ENCODE data around the gene KLRK1.
"Not testable (repeated sequence)": the region's sequence is repeated elsewhere in the genome, so short reads cannot be mapped to it uniquely, and the experiment has no call there.

KLRK1 gene

DNA sequence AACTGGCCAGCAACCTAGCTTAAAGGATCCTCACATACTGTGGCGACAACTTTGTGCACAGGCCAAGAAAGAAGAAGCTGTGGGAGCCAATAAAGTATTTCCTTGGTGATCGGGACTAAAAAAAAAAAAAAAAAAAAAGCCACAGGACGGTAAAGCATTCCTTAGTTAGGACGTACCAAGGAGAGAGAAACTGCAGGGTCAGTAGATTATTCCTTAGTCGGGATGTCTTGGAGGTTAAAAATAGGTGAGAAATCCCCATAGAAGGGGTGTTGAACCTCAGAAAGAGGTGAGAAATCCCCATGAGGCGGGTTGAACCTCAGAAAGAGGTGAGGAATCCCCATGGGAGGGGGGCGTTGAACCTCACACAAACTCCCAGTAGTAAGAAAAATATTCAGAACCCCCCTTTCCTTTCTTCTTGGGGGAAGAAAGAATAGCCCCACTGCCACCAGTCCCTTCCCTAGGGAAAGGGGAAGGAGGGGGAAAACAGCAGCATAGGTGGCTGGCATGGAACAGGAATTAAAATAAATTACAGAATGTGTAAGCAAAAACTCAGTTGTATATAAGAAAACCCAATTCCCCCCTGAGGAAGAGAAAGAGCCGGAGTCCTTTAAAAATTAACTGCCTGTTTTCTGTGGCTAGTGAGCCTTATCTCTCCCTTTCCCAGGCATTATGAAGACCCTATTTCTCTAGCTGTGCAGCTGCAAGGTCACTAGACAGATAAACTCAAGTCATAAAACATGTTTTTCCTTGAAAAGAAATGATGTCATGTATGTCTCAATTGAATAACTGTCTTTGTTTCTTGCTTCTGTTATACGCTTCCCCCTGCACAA, 26.8 kb downstream of the KLRK1 start:
- DNase-seq (ENCODE audit: low read depth in 2 of 2) = no peak

DNA sequence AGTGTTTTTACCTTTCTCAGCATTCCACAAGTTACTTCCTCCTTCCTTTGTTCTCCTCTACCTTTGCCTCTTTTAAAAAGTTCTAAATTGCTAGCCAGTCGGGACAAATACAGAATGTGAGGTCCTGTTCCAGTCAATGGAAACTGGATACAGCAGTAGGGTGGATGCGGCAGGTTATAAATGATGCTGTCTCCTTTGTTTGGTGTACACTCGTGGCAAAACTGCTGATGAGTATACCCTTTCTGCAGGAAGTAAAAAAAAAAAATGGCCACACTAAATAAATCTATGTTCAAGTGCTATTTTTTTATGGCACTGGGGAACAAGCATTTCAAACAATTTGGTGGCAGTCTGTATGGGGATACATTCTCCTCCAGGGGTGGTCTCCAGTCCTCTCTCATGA, 27.5 kb downstream of the KLRK1 start:
- no peak for DNase-seq (ENCODE audit: low read depth in 2 of 2)

- no peak for DNase-seq (ENCODE audit: low read depth in 2 of 2)
Observed at GRCh38 chr12:10361622-10362021, 28.2 kb downstream of the KLRK1 start.

GRCh38 chr12:10361084-10361483, 28.8 kb downstream of the KLRK1 start:
- no peak for DNase-seq (ENCODE audit: low read depth in 2 of 2)

- no peak for DNase-seq (ENCODE audit: low read depth in 2 of 2)
Observed at GRCh38 chr12:10358969-10359368, 30.9 kb downstream of the KLRK1 start.

DNA sequence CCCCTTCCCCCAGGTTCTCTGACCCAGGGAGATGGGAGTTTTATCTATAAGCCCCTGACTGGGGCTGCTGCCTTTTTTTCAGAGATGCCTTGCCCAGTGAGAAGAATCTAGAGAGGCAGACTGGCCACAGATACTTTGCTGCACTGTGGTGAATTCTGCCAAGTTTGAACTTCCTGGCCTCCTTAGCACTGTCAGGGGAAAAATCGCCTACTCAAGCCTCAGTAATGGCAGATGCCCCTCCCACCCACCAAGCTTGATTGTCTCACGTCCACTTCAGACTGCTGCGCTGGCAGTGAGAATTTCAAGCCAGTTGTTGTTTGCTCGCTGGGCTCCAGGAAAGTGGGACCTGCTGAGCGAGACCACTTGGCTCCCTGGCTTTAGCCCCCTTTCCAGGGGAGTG, 31.7 kb downstream of the KLRK1 start:
- no peak for DNase-seq (ENCODE audit: low read depth in 2 of 2)

GRCh38 chr12:10354502-10354901, 35.3 kb downstream of the KLRK1 start:
- no peak for DNase-seq (ENCODE audit: low read depth in 2 of 2)

DNA sequence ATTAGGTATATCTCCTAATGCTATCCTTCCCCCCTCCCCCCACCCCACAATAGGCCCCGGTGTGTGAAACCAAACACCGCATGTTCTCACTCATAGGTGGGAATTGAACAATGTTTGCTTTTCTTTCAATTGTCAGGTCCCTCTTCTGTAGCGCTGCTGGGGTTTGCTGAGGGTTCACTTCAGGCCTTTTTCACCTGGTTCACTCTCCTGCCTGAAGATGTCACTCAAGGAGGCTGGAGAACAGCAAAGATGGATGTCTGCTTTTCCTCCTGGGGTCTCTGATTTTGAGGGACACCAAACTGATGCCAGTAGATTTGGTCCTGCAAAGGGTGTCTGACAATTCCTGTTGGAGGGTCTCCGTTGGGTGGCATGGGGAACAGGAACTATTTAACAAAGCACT, 35.8 kb downstream of the KLRK1 start:
- no peak for DNase-seq (ENCODE audit: low read depth in 2 of 2)

DNA sequence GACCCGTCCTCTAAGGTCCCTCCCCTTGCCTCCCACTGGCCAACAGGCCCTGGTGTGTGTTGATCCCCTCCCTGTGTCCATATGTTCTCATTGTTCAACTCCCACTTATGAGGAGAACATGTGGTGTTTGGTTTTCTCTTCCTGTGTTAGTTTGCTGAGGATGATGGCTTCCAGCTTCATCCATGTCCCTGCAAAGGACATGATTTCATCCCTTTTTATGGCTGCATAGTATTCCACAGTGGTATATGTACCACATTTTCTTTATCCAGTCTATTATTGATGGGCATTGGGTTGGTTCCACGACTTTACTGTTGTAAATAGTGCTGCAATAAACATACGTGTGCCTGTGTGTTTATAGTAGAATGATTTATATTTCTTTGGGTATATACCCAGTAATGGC, 38.4 kb downstream of the KLRK1 start:
- DNase-seq (ENCODE audit: low read depth in 2 of 2) = not testable (repeated sequence)

GRCh38 chr12:10341892-10342509, 47.8 kb downstream of the KLRK1 start:
- DNase-seq (ENCODE audit: low read depth in 2 of 2) = no peak

- DNase-seq (ENCODE audit: low read depth in 2 of 2) = not testable (repeated sequence)
Observed at GRCh38 chr12:10340946-10341345, 48.9 kb downstream of the KLRK1 start.

DNA sequence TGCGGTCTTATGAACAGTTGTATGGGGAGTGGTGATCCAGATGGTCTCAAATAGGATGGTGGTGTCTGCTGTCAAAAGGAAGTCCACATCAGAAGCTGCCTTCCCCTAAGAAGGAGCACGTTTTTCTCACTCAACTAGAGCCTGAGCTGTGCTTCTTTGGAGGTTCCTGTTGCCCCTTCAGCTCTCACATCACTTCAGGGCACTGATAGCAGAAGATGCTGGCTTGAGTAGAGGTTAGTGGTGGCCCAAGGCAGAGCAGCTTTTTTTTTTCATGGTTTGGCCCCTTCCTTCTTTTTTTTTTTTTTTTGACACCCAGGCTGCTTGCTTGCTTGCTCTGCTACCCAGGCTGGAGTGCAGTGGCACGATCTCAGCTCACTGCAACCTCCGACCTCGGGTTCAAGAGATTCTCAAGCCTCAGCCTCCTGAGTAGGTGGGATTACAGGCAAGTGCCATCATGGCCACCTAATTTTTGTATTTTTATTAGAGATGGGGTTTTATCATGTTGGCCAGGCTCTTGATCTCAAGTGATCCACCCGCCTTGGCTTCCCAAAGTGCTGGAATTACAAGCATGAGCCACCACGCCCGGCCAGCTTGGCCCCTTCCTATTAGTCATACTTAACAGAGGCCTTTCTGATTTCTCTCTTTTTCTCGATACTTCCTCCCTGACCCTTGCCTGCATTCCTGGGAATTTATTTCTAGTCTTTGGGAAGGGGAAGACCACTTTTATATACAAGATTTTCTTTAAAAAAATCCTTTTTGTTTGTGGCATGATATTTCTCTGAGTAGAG, 50.6 kb downstream of the KLRK1 start:
- no peak for DNase-seq (ENCODE audit: low read depth in 2 of 2)

- not testable (repeated sequence) for DNase-seq (ENCODE audit: low read depth in 2 of 2)
Observed at GRCh38 chr12:10338470-10338869, 51.4 kb downstream of the KLRK1 start.

- DNase-seq (ENCODE audit: low read depth in 2 of 2) = not testable (repeated sequence)
Observed at GRCh38 chr12:10336196-10336595, 53.6 kb downstream of the KLRK1 start.

- DNase-seq (ENCODE audit: low read depth in 2 of 2) = no peak
Observed at GRCh38 chr12:10331642-10332239, 58.1 kb downstream of the KLRK1 start.

- not testable (repeated sequence) for DNase-seq (ENCODE audit: low read depth in 2 of 2)
Observed at GRCh38 chr12:10328691-10329090, 61.1 kb downstream of the KLRK1 start.
